Cerebellar cortex (tissue), 1 donor: ENCODE data around the gene ARFGEF2.
"Not testable (repeated sequence)": the region's sequence is repeated elsewhere in the genome, so short reads cannot be mapped to it uniquely, and the experiment has no call there.

Experiments used
- DNase-seq: peaks from one replicate; pipeline ENCODE4 v3.0.0-alpha.2; 2015; ENCODE audit warnings: low spot score

Gene ARFGEF2

GRCh38 chr20:48928832-48929725 lies 7.6 kb downstream of the ARFGEF2 start:
- DNase-seq = no peak

GRCh38 chr20:48930035-48930434 lies 8.5 kb downstream of the ARFGEF2 start:
- no peak for DNase-seq

GRCh38 chr20:48930878-48931277 lies 9.4 kb downstream of the ARFGEF2 start:
- no peak for DNase-seq

GRCh38 chr20:48931527-48932374 lies 10.2 kb downstream of the ARFGEF2 start:
- no peak for DNase-seq

- no peak for DNase-seq
These were observed 10.9 kb downstream of the ARFGEF2 start for GRCh38 chr20:48932375-48932941.

- no peak for DNase-seq
These were observed 11.7 kb downstream of the ARFGEF2 start for GRCh38 chr20:48933017-48933766.

GRCh38 chr20:48934273-48934877 lies 12.9 kb downstream of the ARFGEF2 start:
- DNase-seq = not testable (repeated sequence)

- not testable (repeated sequence) for DNase-seq
These were observed 13.5 kb downstream of the ARFGEF2 start for GRCh38 chr20:48934966-48935365.

- not testable (repeated sequence) for DNase-seq
These were observed 14.7 kb downstream of the ARFGEF2 start for GRCh38 chr20:48936178-48936577.

- DNase-seq = no peak
These were observed 16.2 kb downstream of the ARFGEF2 start for GRCh38 chr20:48937674-48938073.

GRCh38 chr20:48938670-48939069 lies 17.2 kb downstream of the ARFGEF2 start:
- no peak for DNase-seq

GRCh38 chr20:48940170-48940569 lies 18.7 kb downstream of the ARFGEF2 start:
- DNase-seq = no peak

- DNase-seq = no peak
These were observed 20.0 kb downstream of the ARFGEF2 start for GRCh38 chr20:48941467-48941866.

GRCh38 chr20:48942730-48943129 lies 21.2 kb downstream of the ARFGEF2 start:
- DNase-seq = no peak

GRCh38 chr20:48944663-48945297 lies 23.3 kb downstream of the ARFGEF2 start:
- no peak for DNase-seq

GRCh38 chr20:48945840-48946514 lies 24.5 kb downstream of the ARFGEF2 start:
- DNase-seq = no peak

- no peak for DNase-seq
These were observed 27.1 kb downstream of the ARFGEF2 start for GRCh38 chr20:48948612-48949011.

- DNase-seq = no peak
These were observed 28.0 kb downstream of the ARFGEF2 start for GRCh38 chr20:48949304-48950170.

GRCh38 chr20:48951041-48951440 lies 29.5 kb downstream of the ARFGEF2 start:
- peak; percentile 59 for DNase-seq
